Coronary artery (tissue), 2 donors: ENCODE results near the gene MYO7B.

Experiments used
- DNase-seq: peaks from one replicate; pipeline ENCODE4 v3.0.0-alpha.2; 2017; ENCODE audit warnings: low spot score
- H3K27ac ChIP-seq, 2 donors: fragments of 200-600 bp; sonication (generic); one replicate each; pipeline ENCODE4 v1.5.1; 2016 to 2019
- H3K4me3 ChIP-seq: fragments of 200-600 bp; sonication (generic); 2 replicates; pipeline ENCODE4 v1.5.1; 2016; ENCODE audit warnings: mild to moderate bottlenecking, moderate library complexity
- CTCF ChIP-seq: fragments of 200-600 bp; sonication (generic); IDR thresholded peaks from one replicate; pipeline ENCODE4 v1.5.1; 2019; ENCODE audit warnings: antibody characterized with exemption

MYO7B gene

GRCh38 chr2:127511917-127512316 is 23.6 kb upstream of the MYO7B start:
- no peak overlapping the region for H3K27ac ChIP-seq
- no peak for DNase-seq
- no peak overlapping the region for H3K4me3 ChIP-seq
- TF ChIP-seq CTCF: no peak

GRCh38 chr2:127512362-127512761 is 23.1 kb upstream of the MYO7B start:
- H3K27ac ChIP-seq: no peak overlapping the region
- TF ChIP-seq CTCF: no peak
- H3K4me3 ChIP-seq: no peak overlapping the region
- no peak for DNase-seq

- no peak for TF ChIP-seq CTCF
- no peak overlapping the region for H3K4me3 ChIP-seq
- H3K27ac ChIP-seq: no peak overlapping the region
- no peak for DNase-seq
These were observed 21.4 kb upstream of the MYO7B start for GRCh38 chr2:127514076-127514475.

GRCh38 chr2:127514485-127514884 is 21.0 kb upstream of the MYO7B start:
- H3K4me3 ChIP-seq: no peak overlapping the region
- TF ChIP-seq CTCF: no peak
- peak overlapping the region in 1 of 2 donors; percentile 15 for H3K27ac ChIP-seq
- no peak for DNase-seq

- H3K27ac ChIP-seq: peak overlapping the region; percentile 68 to 76
- no peak overlapping the region for H3K4me3 ChIP-seq
- DNase-seq: no peak
- no peak for TF ChIP-seq CTCF
These were observed 20.0 kb upstream of the MYO7B start for GRCh38 chr2:127515383-127515915.

GRCh38 chr2:127516041-127516762 is 19.3 kb upstream of the MYO7B start:
- H3K27ac ChIP-seq: peak overlapping the region; percentile 68 to 76
- DNase-seq: peak; percentile 90
- no peak overlapping the region for H3K4me3 ChIP-seq
- no peak for TF ChIP-seq CTCF

GRCh38 chr2:127517465-127517864 is 18.0 kb upstream of the MYO7B start:
- H3K27ac ChIP-seq: no peak overlapping the region
- no peak for DNase-seq
- TF ChIP-seq CTCF: no peak
- no peak overlapping the region for H3K4me3 ChIP-seq
